ENCODE results near the gene GADD45B.
"Not testable (repeated sequence)": the region's sequence is repeated elsewhere in the genome, so short reads cannot be mapped to it uniquely, and the experiment has no call there.

GADD45B gene

DNA sequence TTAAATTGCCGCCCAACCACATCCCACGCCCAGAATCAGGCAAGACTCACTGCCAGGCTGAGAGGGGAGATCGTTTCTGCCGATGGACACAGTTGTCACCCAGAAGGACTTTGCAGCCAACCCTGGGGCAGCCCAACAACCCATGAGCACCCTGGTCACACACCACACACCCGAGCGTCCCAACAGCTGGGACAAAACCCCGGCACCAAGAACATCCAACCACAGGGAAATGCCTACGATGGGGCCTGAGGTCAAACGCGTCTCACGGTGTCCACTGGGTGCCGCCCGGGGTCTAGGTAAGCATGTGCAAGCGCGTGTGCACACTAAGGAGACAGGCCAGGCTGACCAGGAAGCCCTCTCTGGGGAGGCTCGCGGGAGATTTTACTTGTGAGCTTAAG is 32.1 kb upstream of the GADD45B start:
- no peak for DNase-seq (ENCODE audit: low read depth in 4 of 4, low spot score in 1 of 4)

DNA sequence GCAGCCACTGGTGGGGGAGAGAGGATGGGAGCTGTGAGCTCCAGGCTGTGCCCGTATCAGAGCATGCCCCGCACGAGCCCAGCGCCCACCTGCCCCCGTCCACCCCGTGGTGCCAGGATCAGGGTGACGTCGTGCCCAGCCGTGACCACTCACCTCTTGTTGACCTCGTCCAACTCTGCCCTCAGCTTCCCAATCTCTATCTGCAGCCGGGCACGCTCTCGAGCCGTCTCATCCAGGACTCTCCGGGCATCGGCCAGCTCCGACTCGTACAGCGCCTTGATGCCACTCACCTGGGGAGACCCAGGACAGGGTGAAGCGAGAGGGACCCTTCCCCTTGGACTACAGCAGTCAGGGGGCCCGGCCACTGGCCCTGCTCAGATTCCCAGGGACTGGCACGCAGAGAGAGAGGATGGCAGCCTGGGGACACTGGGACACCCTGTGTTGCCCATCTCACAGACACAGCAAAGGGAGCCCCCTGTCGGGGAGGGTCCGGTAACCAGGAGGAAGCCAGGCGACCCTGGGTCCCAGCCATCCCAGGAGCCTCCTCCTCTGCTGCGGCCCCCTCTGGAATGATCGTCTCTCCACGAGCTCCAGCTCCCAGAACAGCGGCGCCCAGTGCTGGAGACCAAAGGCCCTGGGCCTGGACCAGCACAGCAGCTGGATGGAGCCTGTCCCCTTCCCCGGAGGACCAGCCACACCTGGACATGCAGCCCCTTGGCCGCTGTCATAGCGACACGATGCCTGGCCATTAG is 31.5 kb upstream of the GADD45B start:
- DNase-seq (ENCODE audit: low read depth in 4 of 4, low spot score in 1 of 4), result no peak

DNA sequence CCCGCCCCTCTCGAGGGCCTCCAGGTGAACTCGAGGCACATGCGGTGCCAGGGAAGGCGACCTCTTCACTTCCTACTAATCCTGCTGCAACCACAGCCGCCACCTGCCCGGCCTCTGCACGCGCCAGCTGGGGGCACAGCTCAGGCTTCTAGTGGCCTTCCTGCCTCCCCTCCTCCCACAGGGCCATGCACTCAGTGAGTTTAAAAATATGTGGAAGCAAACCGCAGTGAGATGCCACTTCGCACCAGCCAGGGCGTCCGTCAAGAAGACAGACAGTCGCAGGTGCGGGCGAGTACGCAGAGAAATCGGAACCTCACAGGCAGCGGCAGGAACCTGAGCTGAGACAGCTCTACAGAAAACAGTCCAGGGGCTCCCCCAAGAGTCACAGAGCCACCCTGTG is 29.5 kb upstream of the GADD45B start:
- DNase-seq (ENCODE audit: low read depth in 4 of 4, low spot score in 1 of 4), result no peak

DNA sequence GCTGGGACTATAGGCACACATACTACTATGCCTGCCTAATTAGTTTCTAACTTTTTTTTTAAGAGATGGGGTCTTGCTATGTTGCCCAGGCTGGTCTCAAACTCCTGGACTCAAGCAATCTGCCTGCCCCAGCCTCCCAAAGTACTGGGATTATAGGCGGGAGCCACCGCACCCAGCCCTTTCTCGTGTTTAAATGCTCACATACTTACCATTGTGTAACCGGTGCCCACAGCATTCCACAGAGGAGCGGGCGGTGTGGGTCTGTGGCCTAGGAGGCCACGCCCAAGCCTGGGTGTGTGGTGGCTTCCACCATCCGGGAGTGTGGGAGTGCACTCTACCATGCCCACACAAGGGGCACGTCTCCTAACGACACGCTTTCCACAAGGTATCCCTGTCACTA is 26.9 kb upstream of the GADD45B start:
- no peak for DNase-seq (ENCODE audit: low read depth in 4 of 4, low spot score in 1 of 4)

DNA sequence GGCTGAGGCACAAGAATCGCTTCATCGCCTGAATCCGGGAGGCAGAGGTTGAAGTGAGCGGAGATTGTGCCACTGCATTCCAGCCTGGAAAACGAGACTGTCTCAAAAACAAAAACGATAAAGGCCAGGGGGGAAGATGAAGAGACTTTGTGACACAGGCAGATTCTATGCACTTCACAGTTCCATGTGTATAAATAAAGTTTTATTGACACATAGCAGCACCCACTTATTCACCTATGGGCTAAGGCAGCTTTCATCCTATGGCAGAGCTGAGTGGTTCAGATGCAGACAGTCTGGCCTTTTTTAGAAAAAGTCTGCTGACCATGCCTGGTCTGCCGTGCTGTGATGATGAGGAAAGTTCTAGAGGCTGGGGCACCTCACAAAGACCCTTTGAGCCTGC is 24.8 kb upstream of the GADD45B start:
- DNase-seq (ENCODE audit: low read depth in 4 of 4, low spot score in 1 of 4), result no peak

DNA sequence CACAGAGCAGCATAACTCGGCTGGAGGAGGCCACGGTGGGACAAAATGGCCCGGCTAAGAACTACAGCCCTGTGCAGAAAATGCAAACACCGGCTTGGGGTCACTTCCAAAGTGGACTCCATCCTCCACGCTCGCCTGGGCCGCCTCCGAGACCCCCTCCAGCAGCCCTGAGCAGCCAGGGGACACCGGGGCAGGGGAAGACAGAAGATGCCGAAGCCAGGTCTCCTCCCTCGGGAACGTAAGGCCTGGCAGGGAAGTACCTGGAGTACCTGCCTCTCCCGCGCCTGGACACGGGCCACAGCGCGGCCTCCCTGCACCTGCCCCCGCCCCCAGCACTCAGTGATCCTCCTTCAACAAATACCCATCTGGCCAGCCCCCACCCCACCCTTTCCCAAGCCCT is 24.2 kb upstream of the GADD45B start:
- no peak for DNase-seq (ENCODE audit: low read depth in 4 of 4, low spot score in 1 of 4)

DNA sequence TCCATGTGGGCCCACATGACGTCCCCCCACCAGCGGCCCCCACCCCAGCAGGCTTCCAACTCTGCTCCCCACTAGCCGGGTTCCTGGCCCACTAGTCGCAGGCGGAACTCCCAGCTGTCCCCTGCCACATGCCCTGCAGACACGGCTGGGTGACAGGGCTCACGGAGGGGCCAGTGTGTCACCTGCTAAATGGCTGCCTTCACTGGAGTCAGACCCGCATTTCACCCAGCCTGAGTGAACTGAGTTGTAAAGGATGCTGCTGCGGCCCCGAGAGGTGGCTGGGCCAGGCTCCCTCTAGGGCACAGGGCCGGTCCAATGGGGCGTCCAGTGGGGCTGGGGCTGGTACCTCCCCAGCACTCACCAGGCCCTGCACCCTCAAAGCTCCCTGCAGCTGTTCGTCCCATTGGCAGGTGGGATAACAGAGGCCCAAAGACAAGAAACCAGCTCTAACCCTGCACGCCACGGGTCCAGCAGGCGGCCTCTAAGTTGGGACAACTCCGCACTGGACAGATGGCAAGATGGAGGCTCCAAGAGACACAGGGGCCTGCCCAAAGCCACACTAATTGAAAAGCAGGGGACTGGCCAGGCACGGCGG is 22.4 kb upstream of the GADD45B start:
- no peak for DNase-seq (ENCODE audit: low read depth in 4 of 4, low spot score in 1 of 4)

GRCh38 chr19:2454199-2454961 is 21.5 kb upstream of the GADD45B start:
- DNase-seq (ENCODE audit: low read depth in 4 of 4, low spot score in 1 of 4), result no peak

DNA sequence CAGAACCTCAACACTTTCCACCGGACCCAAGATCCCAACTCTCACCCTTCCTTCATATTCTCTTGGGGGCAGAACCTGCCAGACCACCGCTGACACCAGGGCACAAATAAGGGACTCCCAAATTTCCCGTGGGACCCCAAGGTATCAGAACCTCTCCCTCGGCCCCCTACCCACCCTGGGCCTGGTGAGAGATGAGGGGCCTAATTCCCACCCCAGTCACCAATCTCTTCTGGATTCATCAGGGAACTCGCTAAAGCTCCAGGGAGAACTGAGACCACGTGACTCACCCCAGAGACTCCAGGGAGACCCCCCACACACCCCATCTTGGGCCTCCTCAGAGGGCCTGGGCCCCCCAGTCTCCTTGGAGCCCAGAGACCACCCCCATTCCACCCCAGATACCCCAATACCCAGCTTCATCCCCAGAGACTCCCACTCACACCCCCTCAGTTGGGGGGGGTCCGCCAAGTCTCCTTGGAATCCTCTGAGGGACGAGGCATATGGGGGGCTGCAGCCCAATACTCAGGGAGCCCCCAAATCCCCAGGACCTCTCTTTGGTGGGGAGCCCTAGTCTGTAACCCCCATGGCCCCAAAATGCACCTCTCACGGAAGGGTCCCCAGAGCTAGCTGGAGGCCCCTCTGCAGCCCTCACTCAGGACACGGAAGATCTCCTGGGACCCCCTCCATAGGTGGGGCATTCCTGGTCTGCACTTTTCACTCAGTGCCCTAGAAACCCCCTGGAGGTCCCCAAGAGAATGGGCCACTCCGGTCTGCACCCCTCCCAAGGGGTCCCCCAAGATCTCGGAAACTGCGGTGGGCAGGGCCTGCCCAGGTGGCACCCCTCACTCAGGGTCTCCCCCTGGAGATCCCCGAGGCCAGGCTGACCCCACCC is 20.7 kb upstream of the GADD45B start:
- DNase-seq (ENCODE audit: low read depth in 4 of 4, low spot score in 1 of 4), result no peak

GRCh38 chr19:2455851-2456570 is 19.9 kb upstream of the GADD45B start:
- peak in 2 of 4 experiments; percentile 19 to 44 for DNase-seq (ENCODE audit: low read depth in 4 of 4, low spot score in 1 of 4)

GRCh38 chr19:2457394-2458037 is 18.4 kb upstream of the GADD45B start:
- no peak for DNase-seq (ENCODE audit: low read depth in 4 of 4, low spot score in 1 of 4)

DNA sequence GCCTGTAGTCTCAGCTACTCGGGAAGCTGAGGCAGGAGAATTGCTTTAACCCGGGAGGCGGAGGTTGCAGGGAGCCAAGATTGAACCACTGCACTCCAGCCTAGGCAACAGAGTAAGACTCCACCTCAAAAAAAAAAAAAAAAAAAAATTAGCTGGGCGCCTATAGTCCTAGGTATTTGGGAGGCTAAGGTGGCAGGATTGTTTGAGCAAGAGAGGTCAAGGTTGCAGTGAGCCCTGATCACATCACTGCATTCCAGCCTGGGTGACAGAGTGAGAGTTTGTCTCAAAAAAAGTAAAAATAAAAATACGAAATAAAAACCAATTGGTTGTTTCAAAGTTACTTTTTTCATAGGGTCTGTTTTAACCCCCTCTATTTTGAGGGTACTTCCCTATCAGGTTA is 17.9 kb upstream of the GADD45B start:
- no peak for DNase-seq (ENCODE audit: low read depth in 4 of 4, low spot score in 1 of 4)

DNA sequence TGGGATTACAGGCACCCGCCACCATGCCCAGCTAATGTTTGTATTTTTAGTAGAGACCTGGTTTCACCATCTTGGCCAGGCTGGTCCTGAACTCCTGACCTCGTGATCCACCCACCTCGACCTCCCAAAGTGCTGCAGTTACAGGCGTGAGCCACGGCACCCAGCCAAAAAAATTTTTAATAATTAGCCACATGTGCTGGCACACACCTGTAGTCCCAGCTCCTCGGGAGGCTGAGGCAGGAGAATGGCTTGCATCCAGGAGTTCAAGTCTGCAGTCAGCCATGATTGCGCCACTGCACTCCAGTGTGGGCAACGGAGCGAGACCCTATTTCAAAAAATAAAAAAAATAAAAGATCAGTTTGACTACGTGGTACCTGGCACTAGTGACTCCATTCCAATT is 17.2 kb upstream of the GADD45B start:
- not testable (repeated sequence) for DNase-seq (ENCODE audit: low read depth in 4 of 4, low spot score in 1 of 4)

GRCh38 chr19:2460245-2460644 is 15.7 kb upstream of the GADD45B start:
- no peak for DNase-seq (ENCODE audit: low read depth in 4 of 4, low spot score in 1 of 4)

GRCh38 chr19:2461751-2462634 is 13.9 kb upstream of the GADD45B start:
- DNase-seq (ENCODE audit: low read depth in 4 of 4, low spot score in 1 of 4), result peak in 2 of 4 experiments; percentile 38 to 71

DNA sequence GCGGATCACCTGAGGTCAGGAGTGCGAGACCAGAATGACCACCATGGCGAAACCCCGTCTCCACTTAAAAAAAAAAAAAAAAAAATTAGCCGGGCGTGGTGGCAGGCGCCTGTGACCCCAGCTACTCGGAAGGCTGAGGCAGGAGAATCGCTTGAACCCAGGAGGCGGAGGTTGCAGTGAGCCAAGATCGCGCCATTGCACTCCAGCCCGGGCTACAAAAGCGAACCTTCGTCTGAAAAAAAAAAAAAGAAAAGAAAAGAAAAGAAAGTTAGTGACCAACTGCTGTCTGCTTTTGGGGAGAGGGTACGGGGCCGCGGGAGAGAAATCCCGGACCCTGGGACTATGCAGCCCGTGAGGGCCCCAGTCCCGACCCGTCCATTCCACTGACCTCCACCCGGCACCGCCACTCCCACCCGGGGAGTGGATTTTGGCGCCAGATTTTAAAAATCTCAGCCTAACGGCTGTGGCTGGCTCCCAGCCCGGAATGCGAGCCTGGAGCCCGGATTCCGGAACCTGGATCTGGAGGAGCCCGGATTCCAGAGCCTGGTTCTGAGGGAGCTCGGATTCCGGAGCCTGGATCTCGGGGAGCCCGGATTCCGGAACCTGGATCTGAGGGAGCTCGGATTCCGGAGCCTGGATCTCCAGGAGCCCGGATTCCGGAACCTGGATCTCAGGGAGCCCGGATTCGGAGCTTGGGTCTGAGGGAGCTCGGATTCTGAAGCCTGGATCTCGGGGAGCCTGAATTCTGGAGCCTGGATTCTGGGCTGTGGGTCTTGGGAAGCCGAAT is 13.1 kb upstream of the GADD45B start:
- DNase-seq (ENCODE audit: low read depth in 4 of 4, low spot score in 1 of 4), result no peak

GRCh38 chr19:2463694-2464093 is 12.2 kb upstream of the GADD45B start:
- DNase-seq (ENCODE audit: low read depth in 4 of 4, low spot score in 1 of 4), result not testable (repeated sequence)

GRCh38 chr19:2464389-2464788 is 11.5 kb upstream of the GADD45B start:
- no peak for DNase-seq (ENCODE audit: low read depth in 4 of 4, low spot score in 1 of 4)
